Choroid plexus epithelial cell (primary cell): ENCODE measurements around the gene MDP1.

Source experiments
- DNase-seq: peaks from one replicate; pipeline ENCODE4 v3.0.0-alpha.2; 2010; ENCODE audit warnings: low read depth
- H3K4me3 ChIP-seq: 2 replicates; pipeline ENCODE4 v1.5.1; 2011; ENCODE audit warnings: low read depth, mild to moderate bottlenecking, control low read depth, low read length, moderate library complexity
- TF ChIP-seq, protein P1 (sequence below): conservative IDR thresholded peaks from 2 replicates; pipeline ENCODE4 v1.5.1; 2011; ENCODE audit warnings: low read depth, mild to moderate bottlenecking, control low read depth, inconsistent platforms, low read length, moderate library complexity

The MDP1 gene

DNA sequence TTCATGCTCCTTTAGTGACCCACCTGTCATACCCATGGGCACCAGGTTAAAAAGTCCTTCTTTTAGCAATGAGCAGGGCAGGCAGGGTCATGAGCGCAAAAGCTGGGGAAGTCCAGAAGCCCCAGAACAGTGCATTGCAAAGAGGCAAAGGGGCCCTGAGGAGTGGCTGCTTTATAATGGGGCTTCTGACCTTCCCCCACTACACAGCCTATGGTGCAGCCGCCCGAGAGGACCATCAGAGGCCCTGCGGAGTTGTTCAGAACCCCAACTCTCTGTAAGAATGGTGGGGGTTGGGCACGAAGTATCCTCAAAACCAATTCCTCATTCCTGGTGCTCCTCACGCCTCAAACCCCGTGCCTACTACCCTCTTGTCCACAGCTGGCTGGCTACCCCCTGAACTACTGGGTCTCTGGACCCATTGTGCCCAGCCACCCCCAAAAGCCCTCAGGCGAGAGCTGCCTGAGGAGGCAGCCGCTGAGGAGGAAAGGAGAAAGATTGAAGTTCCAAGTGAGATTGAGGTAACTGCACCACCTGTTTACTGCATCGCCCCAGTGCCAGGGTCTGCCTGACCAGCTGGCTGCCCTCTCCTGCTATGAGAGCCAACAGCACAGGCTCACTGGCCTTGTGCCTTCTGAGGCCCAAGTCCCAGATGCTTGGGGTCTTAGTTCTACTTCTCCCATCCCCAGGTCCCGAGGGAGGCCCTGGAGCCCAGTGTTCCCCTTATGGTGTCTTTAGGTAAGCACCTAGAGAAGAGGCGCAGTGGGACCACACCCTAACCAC is 37.3 kb downstream of the MDP1 start:
- TF ChIP-seq, protein P1, sequence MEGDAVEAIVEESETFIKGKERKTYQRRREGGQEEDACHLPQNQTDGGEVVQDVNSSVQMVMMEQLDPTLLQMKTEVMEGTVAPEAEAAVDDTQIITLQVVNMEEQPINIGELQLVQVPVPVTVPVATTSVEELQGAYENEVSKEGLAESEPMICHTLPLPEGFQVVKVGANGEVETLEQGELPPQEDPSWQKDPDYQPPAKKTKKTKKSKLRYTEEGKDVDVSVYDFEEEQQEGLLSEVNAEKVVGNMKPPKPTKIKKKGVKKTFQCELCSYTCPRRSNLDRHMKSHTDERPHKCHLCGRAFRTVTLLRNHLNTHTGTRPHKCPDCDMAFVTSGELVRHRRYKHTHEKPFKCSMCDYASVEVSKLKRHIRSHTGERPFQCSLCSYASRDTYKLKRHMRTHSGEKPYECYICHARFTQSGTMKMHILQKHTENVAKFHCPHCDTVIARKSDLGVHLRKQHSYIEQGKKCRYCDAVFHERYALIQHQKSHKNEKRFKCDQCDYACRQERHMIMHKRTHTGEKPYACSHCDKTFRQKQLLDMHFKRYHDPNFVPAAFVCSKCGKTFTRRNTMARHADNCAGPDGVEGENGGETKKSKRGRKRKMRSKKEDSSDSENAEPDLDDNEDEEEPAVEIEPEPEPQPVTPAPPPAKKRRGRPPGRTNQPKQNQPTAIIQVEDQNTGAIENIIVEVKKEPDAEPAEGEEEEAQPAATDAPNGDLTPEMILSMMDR, result no peak
- DNase-seq, result no peak
- no peak overlapping the region for H3K4me3 ChIP-seq

DNA sequence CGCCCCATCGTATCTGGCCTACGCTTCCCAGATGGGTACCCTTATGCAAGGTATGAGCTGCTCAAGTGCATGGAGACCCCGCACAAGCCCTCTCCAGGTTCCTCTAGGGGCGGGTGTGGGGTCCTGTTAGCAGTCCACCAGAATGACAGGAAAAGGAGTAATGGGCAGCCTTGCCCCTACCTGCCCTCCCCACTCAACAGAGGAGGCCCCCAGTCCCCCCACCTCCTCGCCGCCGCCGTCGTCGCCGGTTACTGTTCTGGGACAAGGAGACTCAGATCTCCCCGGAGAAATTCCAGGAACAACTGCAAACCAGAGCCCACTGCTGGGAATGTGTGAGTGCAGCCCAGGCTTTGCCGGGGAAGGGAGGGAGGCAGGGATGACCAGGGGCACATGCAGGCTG is 38.0 kb downstream of the MDP1 start:
- DNase-seq, result no peak
- no peak overlapping the region for H3K4me3 ChIP-seq
- TF ChIP-seq, protein P1, result no peak

DNA sequence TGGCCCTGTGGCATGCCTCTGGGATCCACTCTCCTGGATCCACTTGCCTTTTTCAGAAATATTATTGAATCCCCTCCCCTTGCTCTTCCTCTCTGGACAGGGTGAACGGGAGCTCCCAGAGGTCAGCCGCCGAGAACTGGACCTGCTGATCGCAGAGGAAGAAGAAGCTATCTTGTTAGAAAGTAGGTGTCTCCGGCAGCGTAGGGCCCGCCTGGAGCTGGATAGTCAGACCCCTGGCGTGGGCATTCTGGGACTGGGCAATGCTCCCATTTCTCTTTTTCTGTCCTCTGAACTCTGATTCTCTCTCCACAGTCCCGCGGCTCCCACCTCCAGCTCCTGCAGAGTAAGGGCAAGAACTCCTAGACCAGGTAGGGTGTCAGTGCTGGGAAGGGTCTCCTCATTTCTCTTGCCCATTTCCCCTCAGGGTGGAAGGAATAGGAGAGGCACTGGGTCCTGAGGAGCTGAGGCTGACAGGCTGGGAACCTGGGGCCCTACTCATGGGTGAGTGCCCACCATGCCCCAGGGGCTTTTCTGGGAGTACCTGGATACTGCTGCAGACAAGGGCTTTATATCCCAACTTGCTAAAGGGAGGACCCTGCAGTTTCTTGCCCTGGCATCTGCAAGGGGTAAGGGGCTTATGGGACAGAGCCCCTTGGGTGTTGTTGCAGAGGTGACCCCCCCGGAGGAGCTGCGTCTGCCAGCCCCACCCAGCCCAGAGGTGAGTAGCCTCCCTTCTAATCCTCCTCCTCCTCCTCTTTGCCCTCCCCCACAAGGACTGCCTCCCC is 38.6 kb downstream of the MDP1 start:
- no peak for DNase-seq
- no peak overlapping the region for H3K4me3 ChIP-seq
- TF ChIP-seq, protein P1, result no peak

DNA sequence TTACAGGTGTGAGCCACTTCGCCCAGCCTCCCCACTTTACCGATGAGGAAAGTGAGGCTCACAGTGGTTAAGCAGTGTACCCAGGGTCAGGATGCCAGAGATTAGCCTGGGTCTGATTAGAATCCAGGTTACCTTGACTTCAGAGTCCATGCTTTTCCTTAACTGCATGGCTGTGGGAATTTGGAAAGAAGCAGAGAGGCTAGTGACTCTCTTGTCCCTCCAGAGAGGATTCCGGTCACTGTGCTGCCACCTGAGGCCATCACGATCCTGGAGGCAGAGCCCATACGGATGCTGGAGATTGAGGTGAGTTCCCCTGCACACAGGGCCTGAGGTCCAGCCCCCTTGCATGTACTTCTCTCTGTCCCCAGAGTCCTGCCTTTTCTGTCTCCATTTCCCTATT is 39.3 kb downstream of the MDP1 start:
- TF ChIP-seq, protein P1, result no peak
- no peak overlapping the region for H3K4me3 ChIP-seq
- no peak for DNase-seq

DNA sequence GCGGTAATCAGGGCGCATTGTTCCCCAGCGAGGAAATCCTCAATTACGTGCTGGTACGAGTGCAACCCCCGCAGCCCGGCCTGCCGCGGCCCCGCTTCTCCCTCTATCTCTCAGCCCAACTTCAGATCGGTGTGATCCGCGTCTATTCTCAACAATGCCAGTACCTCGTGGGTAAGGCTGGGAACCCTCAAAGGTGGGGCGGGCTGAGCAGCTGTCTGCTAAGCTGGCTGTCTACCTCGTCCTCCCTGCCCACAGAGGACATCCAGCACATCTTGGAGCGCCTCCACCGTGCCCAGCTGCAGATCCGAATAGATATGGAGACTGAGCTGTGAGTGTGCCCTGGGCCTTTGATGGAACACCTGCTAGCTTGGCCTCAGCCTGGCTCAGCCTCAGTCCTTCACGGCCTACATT is 43.0 kb downstream of the MDP1 start:
- TF ChIP-seq, protein P1, result no peak
- H3K4me3 ChIP-seq, result peak overlapping the region; percentile 73
- no peak for DNase-seq

DNA sequence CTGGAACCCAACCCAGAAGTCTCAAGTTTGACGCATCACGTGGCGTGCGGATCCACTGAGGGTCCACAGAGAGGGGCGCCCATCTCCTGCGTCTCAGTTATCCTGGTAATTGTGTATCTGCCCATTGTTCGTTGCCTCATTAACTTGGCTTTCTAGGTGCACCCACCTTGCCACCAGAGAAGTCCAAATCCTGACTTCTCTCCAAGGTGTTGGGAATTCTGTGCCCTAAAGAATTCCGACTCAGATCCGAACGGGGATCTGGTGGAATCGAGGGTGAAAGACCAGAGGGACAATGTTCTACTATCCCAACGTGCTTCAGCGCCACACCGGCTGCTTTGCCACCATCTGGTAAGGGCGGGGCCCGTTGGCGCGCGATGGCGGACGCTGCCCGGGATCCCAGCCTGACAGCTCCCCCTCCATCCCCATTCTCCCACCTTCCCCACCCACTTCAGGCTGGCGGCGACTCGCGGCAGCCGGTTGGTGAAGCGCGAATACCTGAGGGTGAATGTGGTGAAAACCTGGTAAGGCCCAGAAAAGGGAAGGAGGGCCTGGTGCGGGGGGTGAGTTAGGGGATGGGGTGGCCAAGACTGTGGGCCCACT is 43.5 kb downstream of the MDP1 start:
- H3K4me3 ChIP-seq, result peak overlapping the region; percentile 73
- TF ChIP-seq, protein P1, result no peak
- no peak for DNase-seq
